IMR-90 (cell line): ENCODE measurements around the gene GREB1L. TPM values are rescaled to one million over a fixed set of nuclear protein-coding genes. Genes with fewer than 3 reads are reported as not detected.

Source experiments
- ATAC-seq: fragments of 200-7000 bp; cut with Tn5 transposase; 2 replicates; pipeline ENCODE4 v1.9.1; 2020; ENCODE audit warnings: low read depth, mild to moderate bottlenecking, moderate library complexity
- BruUV-seq: library from RNA; stranded (reverse); fragments of 400-500 nt; replicated peaks from 2 replicates; lab custom pipeline; 2021; lab: Mats Ljungman, UMichigan
- CTCF ChIA-PET: fragments of 300-600 bp; formaldehyde crosslinking; extraction: SDS; loops from one replicate; lab custom pipeline; 2021; ENCODE audit warnings: antibody characterized with exemption; lab: Yijun Ruan, JAX
- POLR2A ChIA-PET: fragments of 300-600 bp; sonication (Branson Sonifier 250); formaldehyde crosslinking; loops from one replicate; lab custom pipeline; 2022; ENCODE audit warnings: antibody characterized with exemption; ENCODE audit not compliant: unreplicated experiment; lab: Charles Lee
- DNase-seq: peaks from one replicate; pipeline ENCODE4 v3.0.0; 2013
- H2AFZ ChIP-seq: replicated peaks from 2 replicates; pipeline ENCODE3; 2013; ENCODE audit warnings: low read length, mild to moderate bottlenecking; ENCODE audit not compliant: poor library complexity
- H2AK5ac ChIP-seq: 2 replicates; pipeline ENCODE4 v1.6.1; 2013; ENCODE audit warnings: low read depth, low read length, inconsistent platforms
- H2AK9ac ChIP-seq: replicated peaks from 2 replicates; pipeline ENCODE3; 2013; ENCODE audit warnings: mild to moderate bottlenecking, low read depth, low read length, moderate library complexity; ENCODE audit not compliant: poor library complexity
- H2BK120ac ChIP-seq: 2 replicates; pipeline ENCODE4 v1.6.1; 2013; ENCODE audit warnings: low read depth, low read length, inconsistent platforms
- H2BK15ac ChIP-seq: 3 replicates; pipeline ENCODE4 v1.6.1; 2013; ENCODE audit warnings: low read depth, low read length, inconsistent platforms
- H2BK20ac ChIP-seq: 2 replicates; pipeline ENCODE4 v1.6.1; 2013; ENCODE audit warnings: low read depth, mild to moderate bottlenecking, inconsistent platforms, low read length, moderate library complexity
- H2BK5ac ChIP-seq: 2 replicates; pipeline ENCODE4 v1.6.1; 2013; ENCODE audit warnings: mild to moderate bottlenecking, low read depth, low read length, inconsistent platforms; ENCODE audit not compliant: poor library complexity, severe bottlenecking
- H3K14ac ChIP-seq: replicated peaks from 2 replicates; pipeline ENCODE4 v1.6.1; 2013; ENCODE audit warnings: low read depth, low read length, inconsistent platforms
- H3K18ac ChIP-seq: 2 replicates; pipeline ENCODE4 v1.6.1; 2013; ENCODE audit warnings: low read depth, low read length, control low read depth
- H3K23ac ChIP-seq: 2 replicates; pipeline ENCODE4 v1.6.1; 2013; ENCODE audit warnings: low read depth, low read length, inconsistent platforms
- H3K27ac ChIP-seq: 2 replicates; pipeline ENCODE4 v1.5.1; 2013; ENCODE audit warnings: mild to moderate bottlenecking, control low read depth, low read length; ENCODE audit not compliant: insufficient read depth
- H3K27me3 ChIP-seq: 2 replicates; pipeline ENCODE4 v1.6.1; 2013; ENCODE audit warnings: low read length; ENCODE audit not compliant: control insufficient read depth, insufficient read depth
- H3K36me3 ChIP-seq: 2 replicates; pipeline ENCODE4 v1.6.1; 2013; ENCODE audit warnings: low read length, mixed read lengths; ENCODE audit not compliant: control insufficient read depth, insufficient read depth
- H3K4ac ChIP-seq: 2 replicates; pipeline ENCODE4 v1.6.1; 2013; ENCODE audit warnings: low read depth, low read length, inconsistent platforms
- H3K4me1 ChIP-seq: 2 replicates; pipeline ENCODE4 v1.6.1; 2013; ENCODE audit warnings: low read length, mixed read lengths; ENCODE audit not compliant: control insufficient read depth, insufficient read depth
- H3K4me2 ChIP-seq: 2 replicates; pipeline ENCODE4 v1.6.1; 2013; ENCODE audit warnings: low read depth, mild to moderate bottlenecking, control low read depth, low read length, moderate library complexity
- H3K4me3 ChIP-seq: 2 replicates; pipeline ENCODE4 v1.5.1; 2013; ENCODE audit warnings: low read depth, mild to moderate bottlenecking, control low read depth, low read length, moderate library complexity; ENCODE audit not compliant: insufficient read depth
- H3K56ac ChIP-seq: 2 replicates; pipeline ENCODE4 v1.6.1; 2013; ENCODE audit warnings: low read length, inconsistent platforms; ENCODE audit not compliant: insufficient read depth; ENCODE audit errors: extremely low read depth
- H3K79me1 ChIP-seq, 2 experiments: 2 replicates each; pipeline ENCODE4 v1.6.1; 2013; ENCODE audit warnings: low read length in 2 of 2, inconsistent platforms in 1 of 2, low read depth in 1 of 2
- H3K9ac ChIP-seq: 2 replicates; pipeline ENCODE4 v1.6.1; 2013; ENCODE audit warnings: low read depth, low read length, control low read depth
- H3K9me1 ChIP-seq: 2 replicates; pipeline ENCODE4 v1.6.1; 2013; ENCODE audit warnings: low read length, inconsistent platforms; ENCODE audit not compliant: insufficient read depth
- H3K9me3 ChIP-seq: 2 replicates; pipeline ENCODE4 v1.6.1; 2013; ENCODE audit warnings: low read length; ENCODE audit not compliant: control insufficient read depth, insufficient read depth
- H4K20me1 ChIP-seq: 2 replicates; pipeline ENCODE4 v1.6.1; 2013; ENCODE audit warnings: low read length, inconsistent platforms; ENCODE audit not compliant: insufficient read depth
- H4K5ac ChIP-seq: 2 replicates; pipeline ENCODE4 v1.6.1; 2013; ENCODE audit warnings: mild to moderate bottlenecking, low read depth, low read length, control low read depth
- H4K8ac ChIP-seq, 2 experiments: 2 replicates each; pipeline ENCODE4 v1.6.1; 2013; ENCODE audit warnings: low read depth in 2 of 2, low read length in 2 of 2, control low read depth in 1 of 2, inconsistent platforms in 1 of 2
- H4K91ac ChIP-seq: 2 replicates; pipeline ENCODE4 v1.6.1; 2013; ENCODE audit warnings: low read depth, low read length, inconsistent platforms; ENCODE audit not compliant: insufficient read depth
- BHLHE40 ChIP-seq: fragments of 150-350 bp; IDR thresholded peaks from 2 replicates; pipeline ENCODE4 v1.6.1; 2016; ENCODE audit warnings: mild to moderate bottlenecking, low read depth, low read length
- CEBPB ChIP-seq: IDR thresholded peaks from 2 replicates; pipeline ENCODE4 v1.6.1; 2012; ENCODE audit warnings: low read depth, low read length, improper control_type of control experiment
- CHD1 ChIP-seq: IDR thresholded peaks from 2 replicates; pipeline ENCODE4 v1.6.1; 2012; ENCODE audit warnings: low read depth, low read length, improper control_type of control experiment
- FOS ChIP-seq: fragments of 150-350 bp; IDR thresholded peaks from 2 replicates; pipeline ENCODE4 v1.6.1; 2016; ENCODE audit warnings: low read depth, low read length
- MAZ ChIP-seq: IDR thresholded peaks from 2 replicates; pipeline ENCODE4 v1.6.1; 2012; ENCODE audit warnings: low read depth, mild to moderate bottlenecking, low read length, improper control_type of control experiment, moderate library complexity, borderline replicate concordance
- MXI1 ChIP-seq: IDR thresholded peaks from 2 replicates; pipeline ENCODE4 v1.6.1; 2012; ENCODE audit warnings: low read depth, mild to moderate bottlenecking, low read length, moderate library complexity, borderline replicate concordance
- NFE2L2 ChIP-seq: fragments of 150-350 bp; IDR thresholded peaks from 2 replicates; pipeline ENCODE4 v1.6.1; 2016; ENCODE audit warnings: low read depth, mild to moderate bottlenecking, low read length
- POLR2A ChIP-seq: IDR thresholded peaks from 2 replicates; pipeline ENCODE4 v1.6.1; 2012; ENCODE audit warnings: mild to moderate bottlenecking, low read depth, low read length
- RCOR1 ChIP-seq: IDR thresholded peaks from 2 replicates; pipeline ENCODE4 v1.6.1; 2012; ENCODE audit warnings: mild to moderate bottlenecking, low read length, improper control_type of control experiment; ENCODE audit not compliant: insufficient replicate concordance
- WGBS, 2 experiments: methylation state at CpG; one replicate each; pipeline versions ENCODE4 v1.1.5 to v1.1.7; 2013; ENCODE audit warnings: missing lambda C conversion rate in 2 of 2; ENCODE audit not compliant: insufficient read length in 1 of 2; ENCODE audit errors: extremely low coverage in 2 of 2; 5-methylcytosine and 5-hydroxymethylcytosine counted together
- dilution Hi-C: fragments of 300-500 bp; cut with HindIII; formaldehyde crosslinking; loops from one replicate; pipeline ENCODE4 v1.14.3; 2018; ENCODE audit warnings: low sequenced_read_pairs; ENCODE audit not compliant: unreplicated experiment
- in situ Hi-C: fragments of 300-500 bp; cut with MboI; formaldehyde crosslinking; loops from 3 replicates; pipeline ENCODE4 v1.14.3; 2019; ENCODE audit warnings: low sequenced_read_pairs, inconsistent platforms, mixed read lengths
- intact Hi-C: fragments of 100-400 bp; cut with micrococcal nuclease; formaldehyde crosslinking; loops from 2 replicates; pipeline ENCODE4 v1.10.0; 2022
- polyA plus RNA-seq, 3 experiments: library from polyadenylated mRNA; depleted of rRNA; stranded (reverse); fragments of >200 nt; gene quantifications; 2 replicates each; pipeline ENCODE4 v1.2.3, GENCODE V29; 2012; ENCODE audit warnings: low replicate concordance in 1 of 3
- total RNA-seq: library from RNA; depleted of rRNA; stranded (reverse); fragments of >200 nt; gene quantifications from 2 replicates; pipeline ENCODE4 v1.2.3, GENCODE V29; 2012
- TF ChIP-seq, protein P1 (sequence below): conservative IDR thresholded peaks from 2 replicates; pipeline ENCODE4 v1.5.1; 2012; ENCODE audit warnings: mild to moderate bottlenecking, low read depth, low read length, improper control_type of control experiment
- TF ChIP-seq, protein P2 (sequence below): fragments of 150-350 bp; IDR thresholded peaks from 2 replicates; pipeline ENCODE4 v1.6.1; 2017; ENCODE audit warnings: mild to moderate bottlenecking, antibody characterized with exemption, low read length, low read depth

The GREB1L gene
- total and polyA plus RNA-seq, 2 of the 4 experiments (the other 2 are of a cell fraction), result under 0.01 to 0.02 TPM

GRCh38 chr18:21218862-21219261, 23.2 kb upstream of the GREB1L start:
- H2AFZ ChIP-seq, result no peak overlapping the region
- no peak overlapping the region for H2AK9ac ChIP-seq
- no peaks in the 10 kb centered on the region for H3K4me1 ChIP-seq
- no peak overlapping the region for H3K4me3 ChIP-seq
- no peak overlapping the region for H3K27ac ChIP-seq
- no peak overlapping the region for H3K23ac ChIP-seq
- no peaks in the 10 kb centered on the region for H4K20me1 ChIP-seq
- no peak overlapping the region for H3K4ac ChIP-seq
- H2BK5ac ChIP-seq, result no peak overlapping the region
- H3K27me3 ChIP-seq, result peaks cover 5% of the 10 kb centered on the region; the same call in 1 of the 2 replicates
- no peak overlapping the region for H2BK15ac ChIP-seq
- no peak overlapping the region for H4K8ac ChIP-seq
- H3K36me3 ChIP-seq, result no peaks in the 10 kb centered on the region
- no peak overlapping the region for H4K91ac ChIP-seq
- H3K9me1 ChIP-seq, result no peaks in the 10 kb centered on the region
- WGBS, 2 experiments, result no CpG with 5 or more reads among the region's 3 CpGs
- no peak for ATAC-seq
- intact Hi-C loops (loop anchor here (10.0 kb wide), 1 partner anchor 124 kb away; no protein-coding TSS in a partner anchor), in situ Hi-C loops (loop anchor here (25.0 kb wide), 1 partner anchor 718 kb away; no protein-coding TSS in a partner anchor), dilution Hi-C loops (no loop called here)
- H4K5ac ChIP-seq, result no peak overlapping the region
- no peak for DNase-seq
- ChIA-PET POLR2A (no interaction called here), CTCF (no interaction called here)
- no peak overlapping the region for H3K14ac ChIP-seq
- H3K9me3 ChIP-seq, result no peaks in the 10 kb centered on the region
- no peak overlapping the region for H2BK20ac ChIP-seq
- H3K56ac ChIP-seq, result no peak overlapping the region
- no TSS peak for BruUV-seq
- H3K9ac ChIP-seq, result no peak overlapping the region
- no peak overlapping the region for H2BK120ac ChIP-seq
- H3K4me2 ChIP-seq, result no peak overlapping the region
- H3K18ac ChIP-seq, result no peak overlapping the region
- no peaks in the 10 kb centered on the region for H3K79me1 ChIP-seq
- H2AK5ac ChIP-seq, result no peak overlapping the region
- TF ChIP-seq MAZ (no peak), CEBPB (no peak), BHLHE40 (no peak), FOS (no peak), POLR2A (no peak), CHD1 (no peak), RCOR1 (no peak), MXI1 (no peak), NFE2L2 (no peak)
- TF ChIP-seq, protein P1, sequence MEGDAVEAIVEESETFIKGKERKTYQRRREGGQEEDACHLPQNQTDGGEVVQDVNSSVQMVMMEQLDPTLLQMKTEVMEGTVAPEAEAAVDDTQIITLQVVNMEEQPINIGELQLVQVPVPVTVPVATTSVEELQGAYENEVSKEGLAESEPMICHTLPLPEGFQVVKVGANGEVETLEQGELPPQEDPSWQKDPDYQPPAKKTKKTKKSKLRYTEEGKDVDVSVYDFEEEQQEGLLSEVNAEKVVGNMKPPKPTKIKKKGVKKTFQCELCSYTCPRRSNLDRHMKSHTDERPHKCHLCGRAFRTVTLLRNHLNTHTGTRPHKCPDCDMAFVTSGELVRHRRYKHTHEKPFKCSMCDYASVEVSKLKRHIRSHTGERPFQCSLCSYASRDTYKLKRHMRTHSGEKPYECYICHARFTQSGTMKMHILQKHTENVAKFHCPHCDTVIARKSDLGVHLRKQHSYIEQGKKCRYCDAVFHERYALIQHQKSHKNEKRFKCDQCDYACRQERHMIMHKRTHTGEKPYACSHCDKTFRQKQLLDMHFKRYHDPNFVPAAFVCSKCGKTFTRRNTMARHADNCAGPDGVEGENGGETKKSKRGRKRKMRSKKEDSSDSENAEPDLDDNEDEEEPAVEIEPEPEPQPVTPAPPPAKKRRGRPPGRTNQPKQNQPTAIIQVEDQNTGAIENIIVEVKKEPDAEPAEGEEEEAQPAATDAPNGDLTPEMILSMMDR, result no peak
- TF ChIP-seq, protein P2, sequence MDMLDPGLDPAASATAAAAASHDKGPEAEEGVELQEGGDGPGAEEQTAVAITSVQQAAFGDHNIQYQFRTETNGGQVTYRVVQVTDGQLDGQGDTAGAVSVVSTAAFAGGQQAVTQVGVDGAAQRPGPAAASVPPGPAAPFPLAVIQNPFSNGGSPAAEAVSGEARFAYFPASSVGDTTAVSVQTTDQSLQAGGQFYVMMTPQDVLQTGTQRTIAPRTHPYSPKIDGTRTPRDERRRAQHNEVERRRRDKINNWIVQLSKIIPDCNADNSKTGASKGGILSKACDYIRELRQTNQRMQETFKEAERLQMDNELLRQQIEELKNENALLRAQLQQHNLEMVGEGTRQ, result no peak
